HCT116 (cell line): Measurements from ENCODE around the gene ALK. TPM values are rescaled to one million over a fixed set of nuclear protein-coding genes. Genes with fewer than 3 reads are reported as not detected.

Experiments used
- ATAC-seq: fragments of 200-7000 bp; cut with Tn5 transposase; 2 replicates; pipeline ENCODE4 v1.9.1; 2020; ENCODE audit warnings: mild to moderate bottlenecking, moderate library complexity
- BruUV-seq: library from RNA; stranded (reverse); fragments of 400-500 nt; replicated peaks from 2 replicates; lab custom pipeline; 2021; lab: Mats Ljungman, UMichigan
- CTCF ChIA-PET: fragments of 300-600 bp; sonication (Branson Sonifier 250); formaldehyde crosslinking; loops from one replicate; lab custom pipeline; 2021; ENCODE audit warnings: antibody characterized with exemption; lab: Charles Lee
- POLR2A ChIA-PET: fragments of 300-600, 350-600 bp; sonication (Branson Sonifier 250); formaldehyde crosslinking; loops from one replicate; lab custom pipeline; 2021; ENCODE audit warnings: antibody characterized with exemption; lab: Charles Lee
- RAD21 ChIA-PET, 2 experiments: fragments of 300-600 bp; sonication (Branson Sonifier 250); formaldehyde crosslinking; loops; one replicate each; lab custom pipeline; 2023; ENCODE audit warnings: low total read pairs in 2 of 2; ENCODE audit not compliant: uncharacterized antibody in 2 of 2, unreplicated experiment in 2 of 2, low non-redundant PET in 1 of 2; lab: Charles Lee
- DNase-seq: peaks from one replicate; pipeline ENCODE4 v3.0.0-alpha.2; 2010; ENCODE audit warnings: low read depth, low spot score
- H2AFZ ChIP-seq: fragments of 200-600 bp; shearing (Covaris generic), sonication (generic); 2 replicates; pipeline ENCODE4 v1.6.1; 2017; ENCODE audit warnings: low read depth, mixed run types, mixed read lengths, antibody characterized with exemption, low read length; ENCODE audit not compliant: poor library complexity, severe bottlenecking
- H3K27ac ChIP-seq: 2 replicates; pipeline ENCODE4 v1.5.1; 2012; ENCODE audit warnings: low read depth, low read length
- H3K27me3 ChIP-seq: fragments of 200-600 bp; sonication (generic); 2 replicates; pipeline ENCODE4 v1.6.1; 2016; ENCODE audit warnings: mixed run types, low read length, mixed read lengths; ENCODE audit not compliant: insufficient read depth
- H3K36me3 ChIP-seq, 2 experiments: fragments of 200-500 bp in 1 of 2; fragments of 200-600 bp in 1 of 2; sonication (Bioruptor generic) in 1 of 2; sonication (generic) in 1 of 2; 2 replicates each; pipeline versions ENCODE4 v1.5.1 to v1.6.1; 2014 to 2016; ENCODE audit warnings: low read length in 2 of 2, inconsistent platforms in 1 of 2, mixed read lengths in 1 of 2, mixed run types in 1 of 2; ENCODE audit not compliant: insufficient read depth in 2 of 2, control insufficient read depth in 1 of 2
- H3K4me1 ChIP-seq, 2 experiments: fragments of 200-600 bp in 1 of 2; sonication (generic) in 1 of 2; 2 replicates each; pipeline versions ENCODE4 v1.5.1 to v1.6.1; 2012 to 2017; ENCODE audit warnings: low read length in 2 of 2, inconsistent platforms in 1 of 2, mild to moderate bottlenecking in 1 of 2, mixed read lengths in 1 of 2, mixed run types in 1 of 2, moderate library complexity in 1 of 2; ENCODE audit not compliant: insufficient read depth in 2 of 2, control insufficient read depth in 1 of 2
- H3K4me2 ChIP-seq: fragments of 200-600 bp; sonication (generic); 2 replicates; pipeline ENCODE4 v1.6.1; 2017; ENCODE audit warnings: mixed run types, low read length, mixed read lengths
- H3K4me3 ChIP-seq, 2 experiments: fragments of 200-600 bp in 1 of 2; sonication (generic) in 1 of 2; replicated peaks in 1 of 2; 2 replicates each; pipeline ENCODE4 v1.5.1; 2011 to 2016; ENCODE audit warnings: low read length in 2 of 2, control low read depth in 1 of 2, low read depth in 1 of 2, mild to moderate bottlenecking in 1 of 2, mixed read lengths in 1 of 2, mixed run types in 1 of 2
- H3K79me2 ChIP-seq: fragments of 200-600 bp; sonication (generic); 2 replicates; pipeline ENCODE4 v1.6.1; 2017; ENCODE audit warnings: mild to moderate bottlenecking, mixed run types, low read length, moderate library complexity, mixed read lengths; ENCODE audit not compliant: insufficient read depth
- H3K9ac ChIP-seq: fragments of 200-600 bp; sonication (generic); 2 replicates; pipeline ENCODE4 v1.6.1; 2016; ENCODE audit warnings: low read length, mixed read lengths
- H3K9me2 ChIP-seq: fragments of 200-600 bp; sonication (generic), shearing (Covaris generic); 2 replicates; pipeline ENCODE4 v1.6.1; 2017; ENCODE audit warnings: mixed run types, mild to moderate bottlenecking, moderate library complexity; ENCODE audit not compliant: insufficient read depth
- H3K9me3 ChIP-seq, 2 experiments: fragments of 200-500 bp in 1 of 2; fragments of 200-600 bp in 1 of 2; sonication (Bioruptor generic) in 1 of 2; sonication (generic) in 1 of 2; 2 replicates each; pipeline ENCODE4 v1.6.1; 2014 to 2017; ENCODE audit warnings: low read length in 2 of 2, mixed read lengths in 2 of 2, inconsistent platforms in 1 of 2, low read depth in 1 of 2, mild to moderate bottlenecking in 1 of 2, mixed run types in 1 of 2, moderate library complexity in 1 of 2; ENCODE audit not compliant: control insufficient read depth in 1 of 2, insufficient read depth in 1 of 2
- H4K20me1 ChIP-seq: fragments of 200-600 bp; sonication (generic), shearing (Covaris generic); 2 replicates; pipeline ENCODE4 v1.6.1; 2017; ENCODE audit warnings: mixed run types, mild to moderate bottlenecking, moderate library complexity; ENCODE audit not compliant: insufficient read depth
- EGR1 ChIP-seq: IDR thresholded peaks from 2 replicates; pipeline ENCODE4 v1.6.1; 2012; ENCODE audit warnings: low read depth
- ELF1 ChIP-seq: IDR thresholded peaks from 2 replicates; pipeline ENCODE4 v1.6.1; 2012; ENCODE audit warnings: low read depth, borderline replicate concordance
- EZH2 ChIP-seq: fragments of 200-600 bp; sonication (generic); IDR thresholded peaks from 2 replicates; pipeline ENCODE4 v1.6.1; 2017; ENCODE audit warnings: antibody characterized with exemption, mixed run types
- EZH2phosphoT487 ChIP-seq: fragments of 200-600 bp; IDR thresholded peaks from 2 replicates; pipeline ENCODE4 v1.6.1; 2018; ENCODE audit warnings: antibody characterized with exemption, borderline replicate concordance
- FOSL1 ChIP-seq: IDR thresholded peaks from 2 replicates; pipeline ENCODE4 v1.6.1; 2012; ENCODE audit warnings: low read depth
- JUND ChIP-seq: IDR thresholded peaks from 2 replicates; pipeline ENCODE4 v1.6.1; 2012
- POLR2A ChIP-seq: IDR thresholded peaks from 2 replicates; pipeline ENCODE4 v1.7.0; 2011; ENCODE audit warnings: borderline replicate concordance; ENCODE audit not compliant: insufficient read depth, insufficient read length; ENCODE audit errors: extremely low read depth
- POLR2AphosphoS5 ChIP-seq: IDR thresholded peaks from 2 replicates; pipeline ENCODE4 v1.6.1; 2011; ENCODE audit warnings: mild to moderate bottlenecking, low read depth, low read length, moderate library complexity
- SP1 ChIP-seq: IDR thresholded peaks from 2 replicates; pipeline ENCODE4 v1.6.1; 2012; ENCODE audit warnings: low read depth
- SRF ChIP-seq: IDR thresholded peaks from 2 replicates; pipeline ENCODE4 v1.6.1; 2012; ENCODE audit warnings: low read depth
- TCF7L2 ChIP-seq: IDR thresholded peaks from 2 replicates; pipeline ENCODE4 v1.7.0; 2011; ENCODE audit warnings: borderline replicate concordance, inconsistent platforms; ENCODE audit not compliant: insufficient read depth, insufficient read length; ENCODE audit errors: extremely low read depth
- YY1 ChIP-seq: IDR thresholded peaks from 2 replicates; pipeline ENCODE4 v1.6.1; 2011; ENCODE audit warnings: low read length, low read depth, moderate library complexity, mild to moderate bottlenecking; ENCODE audit not compliant: insufficient replicate concordance; ENCODE audit errors: extremely low read depth
- ZFX ChIP-seq: fragments of 450-650 bp; IDR thresholded peaks from 2 replicates; pipeline ENCODE4 v1.6.1; 2017
- intact Hi-C: fragments of 100-400 bp; cut with micrococcal nuclease; formaldehyde crosslinking; loops from 2 replicates; pipeline ENCODE4 v1.10.0; 2022
- total RNA-seq: library from RNA; stranded (reverse); gene quantifications from one replicate; pipeline ENCODE4 v1.2.1, GENCODE V29; 2021; ENCODE audit not compliant: unreplicated experiment
- TF ChIP-seq, protein P1 (sequence below): IDR thresholded peaks from 2 replicates; pipeline ENCODE4 v1.6.1; 2012; ENCODE audit warnings: low read depth
- TF ChIP-seq, protein P2 (sequence below), 3 experiments: fragments of 200-600 bp in 1 of 3; sonication (generic) in 1 of 3; IDR thresholded peaks in 2 of 3; conservative IDR thresholded peaks in 1 of 3; 2 replicates each; pipeline ENCODE4 v1.5.1; 2012 to 2017; ENCODE audit warnings: low read depth in 2 of 3, low read length in 2 of 3, antibody characterized with exemption in 1 of 3, borderline replicate concordance in 1 of 3, control low read depth in 1 of 3, mild to moderate bottlenecking in 1 of 3, mixed read lengths in 1 of 3, mixed run types in 1 of 3, moderate library complexity in 1 of 3; ENCODE audit not compliant: insufficient read depth in 1 of 3
- TF ChIP-seq, protein P3 (sequence below): IDR thresholded peaks from 2 replicates; pipeline ENCODE4 v1.6.1; 2012

The ALK gene
- total RNA-seq, 1 experiment from 2014 or later, result not detected

DNA sequence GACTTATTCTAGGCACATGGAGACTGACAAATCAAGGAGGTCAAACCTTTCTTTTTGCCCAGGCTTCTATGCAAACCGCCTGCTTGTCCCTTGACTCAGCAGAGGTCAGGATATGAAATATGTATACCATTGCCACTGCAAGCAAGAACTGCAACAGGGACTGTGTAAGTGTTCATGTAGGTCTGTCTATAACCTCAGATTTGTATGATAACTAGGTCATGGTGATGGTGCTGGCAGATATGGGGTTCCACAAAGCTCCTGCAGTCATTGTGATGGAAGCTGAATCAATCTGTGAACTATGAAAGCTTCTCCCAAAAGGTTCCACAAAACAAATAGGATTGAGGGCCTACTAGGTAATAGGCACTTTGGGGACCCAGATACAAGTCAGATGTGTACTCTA lies 489.9 kb downstream of the ALK start:
- no peak for DNase-seq
- Histone ChIP-seq H4K20me1 (no peaks in the 10 kb centered on the region), H3K9me2 (no peaks in the 10 kb centered on the region), H3K27me3 (peaks cover 24% of the 10 kb centered on the region), H3K4me3 (no peak overlapping the region), H3K36me3 (no peaks in the 10 kb centered on the region), H3K79me2 (no peaks in the 10 kb centered on the region), H3K27ac (no peak overlapping the region), H3K4me1 (no peaks in the 10 kb centered on the region), H3K4me2 (no peak overlapping the region), H2AFZ (no peak overlapping the region), H3K9me3 (no peaks in the 10 kb centered on the region), H3K9ac (no peak overlapping the region)
- CTCF ChIA-PET, result no interaction called here
- intact Hi-C loops, result no loop called here
- POLR2A ChIA-PET, result no interaction called here
- no peak for ATAC-seq
- RAD21 ChIA-PET, result no interaction called here
- no TSS peak for BruUV-seq
- TF ChIP-seq FOSL1, result no peak
- TF ChIP-seq SP1, result no peak
- no peak for TF ChIP-seq ELF1
- no peak for TF ChIP-seq EZH2phosphoT487
- no peak for TF ChIP-seq EZH2
- TF ChIP-seq, protein P1, sequence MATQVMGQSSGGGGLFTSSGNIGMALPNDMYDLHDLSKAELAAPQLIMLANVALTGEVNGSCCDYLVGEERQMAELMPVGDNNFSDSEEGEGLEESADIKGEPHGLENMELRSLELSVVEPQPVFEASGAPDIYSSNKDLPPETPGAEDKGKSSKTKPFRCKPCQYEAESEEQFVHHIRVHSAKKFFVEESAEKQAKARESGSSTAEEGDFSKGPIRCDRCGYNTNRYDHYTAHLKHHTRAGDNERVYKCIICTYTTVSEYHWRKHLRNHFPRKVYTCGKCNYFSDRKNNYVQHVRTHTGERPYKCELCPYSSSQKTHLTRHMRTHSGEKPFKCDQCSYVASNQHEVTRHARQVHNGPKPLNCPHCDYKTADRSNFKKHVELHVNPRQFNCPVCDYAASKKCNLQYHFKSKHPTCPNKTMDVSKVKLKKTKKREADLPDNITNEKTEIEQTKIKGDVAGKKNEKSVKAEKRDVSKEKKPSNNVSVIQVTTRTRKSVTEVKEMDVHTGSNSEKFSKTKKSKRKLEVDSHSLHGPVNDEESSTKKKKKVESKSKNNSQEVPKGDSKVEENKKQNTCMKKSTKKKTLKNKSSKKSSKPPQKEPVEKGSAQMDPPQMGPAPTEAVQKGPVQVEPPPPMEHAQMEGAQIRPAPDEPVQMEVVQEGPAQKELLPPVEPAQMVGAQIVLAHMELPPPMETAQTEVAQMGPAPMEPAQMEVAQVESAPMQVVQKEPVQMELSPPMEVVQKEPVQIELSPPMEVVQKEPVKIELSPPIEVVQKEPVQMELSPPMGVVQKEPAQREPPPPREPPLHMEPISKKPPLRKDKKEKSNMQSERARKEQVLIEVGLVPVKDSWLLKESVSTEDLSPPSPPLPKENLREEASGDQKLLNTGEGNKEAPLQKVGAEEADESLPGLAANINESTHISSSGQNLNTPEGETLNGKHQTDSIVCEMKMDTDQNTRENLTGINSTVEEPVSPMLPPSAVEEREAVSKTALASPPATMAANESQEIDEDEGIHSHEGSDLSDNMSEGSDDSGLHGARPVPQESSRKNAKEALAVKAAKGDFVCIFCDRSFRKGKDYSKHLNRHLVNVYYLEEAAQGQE, result no peak
- TF ChIP-seq TCF7L2, result no peak
- TF ChIP-seq SRF, result no peak
- no peak for TF ChIP-seq POLR2A
- no peak for TF ChIP-seq EGR1
- TF ChIP-seq YY1, result no peak
- TF ChIP-seq, protein P2, sequence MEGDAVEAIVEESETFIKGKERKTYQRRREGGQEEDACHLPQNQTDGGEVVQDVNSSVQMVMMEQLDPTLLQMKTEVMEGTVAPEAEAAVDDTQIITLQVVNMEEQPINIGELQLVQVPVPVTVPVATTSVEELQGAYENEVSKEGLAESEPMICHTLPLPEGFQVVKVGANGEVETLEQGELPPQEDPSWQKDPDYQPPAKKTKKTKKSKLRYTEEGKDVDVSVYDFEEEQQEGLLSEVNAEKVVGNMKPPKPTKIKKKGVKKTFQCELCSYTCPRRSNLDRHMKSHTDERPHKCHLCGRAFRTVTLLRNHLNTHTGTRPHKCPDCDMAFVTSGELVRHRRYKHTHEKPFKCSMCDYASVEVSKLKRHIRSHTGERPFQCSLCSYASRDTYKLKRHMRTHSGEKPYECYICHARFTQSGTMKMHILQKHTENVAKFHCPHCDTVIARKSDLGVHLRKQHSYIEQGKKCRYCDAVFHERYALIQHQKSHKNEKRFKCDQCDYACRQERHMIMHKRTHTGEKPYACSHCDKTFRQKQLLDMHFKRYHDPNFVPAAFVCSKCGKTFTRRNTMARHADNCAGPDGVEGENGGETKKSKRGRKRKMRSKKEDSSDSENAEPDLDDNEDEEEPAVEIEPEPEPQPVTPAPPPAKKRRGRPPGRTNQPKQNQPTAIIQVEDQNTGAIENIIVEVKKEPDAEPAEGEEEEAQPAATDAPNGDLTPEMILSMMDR (IDR thresholded peaks at IDR 0.05 in 2 of 3, conservative IDR thresholded peaks at IDR 0.05 in 1 of 3; ENCODE audit: borderline replicate concordance in 1 of 3, insufficient read depth in 1 of 3, low read depth in 2 of 3, low read length in 2 of 3), result no peak
- TF ChIP-seq JUND, result no peak
- no peak for TF ChIP-seq POLR2AphosphoS5
- no peak for TF ChIP-seq ZFX
- TF ChIP-seq, protein P3, sequence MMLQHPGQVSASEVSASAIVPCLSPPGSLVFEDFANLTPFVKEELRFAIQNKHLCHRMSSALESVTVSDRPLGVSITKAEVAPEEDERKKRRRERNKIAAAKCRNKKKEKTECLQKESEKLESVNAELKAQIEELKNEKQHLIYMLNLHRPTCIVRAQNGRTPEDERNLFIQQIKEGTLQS, result no peak
